ENCODE measurements around the gene SDC4.

Gene SDC4

GRCh38 chr20:45347936-45348778, at the start of gene SDC4:
SDC4 (minus strand) TSS chr20:45348424; CDS start chr20:45348384, 40 bp downstream.
- Histone ChIP-seq H3K4me1 (peaks cover 0 to 55% (median 40%) of the 10 kb centered on the region in 4 donors), H3K27me3 (no peaks in the 10 kb centered on the region), H3K4me3 (peak within 1 kb of the TSS; percentile 82 to 84), H3K36me3 (no peaks in the 10 kb centered on the region), H3K27ac (peak within 1 kb of the TSS; percentile 86 to 98), H3K9me3 (no peaks in the 10 kb centered on the region)
- intact Hi-C loops (cut with DNase I; ENCODE audit: low total_unique reads) = loop anchor here (10.0 kb wide), 1 partner anchor 1163 kb away; the partner anchor contains the start of gene JPH2
- no peak for TF ChIP-seq CTCF (IDR thresholded peaks at IDR 0.05)
- DNase-seq = peak; percentile 53 to 91

GRCh38 chr20:45395114-45395415, 46.8 kb upstream of the SDC4 start:
- Histone ChIP-seq H3K9me3 (no peaks in the 10 kb centered on the region), H3K4me3 (no peak overlapping the region), H3K36me3 (peaks cover 0 to 8% (median 0%) of the 10 kb centered on the region in 3 donors), H3K4me1 (no peaks in the 10 kb centered on the region), H3K27me3 (no peaks in the 10 kb centered on the region), H3K27ac (no peak overlapping the region)
- no peak for DNase-seq
- intact Hi-C loops (cut with DNase I; ENCODE audit: low total_unique reads) = no loop called here
- no peak for TF ChIP-seq CTCF (IDR thresholded peaks at IDR 0.05)

- no peaks in the 10 kb centered on the region for H3K27me3 ChIP-seq
- intact Hi-C loops (cut with DNase I; ENCODE audit: low total_unique reads) = no loop called here
- no peak overlapping the region for H3K4me3 ChIP-seq
- DNase-seq = no peak
- H3K36me3 ChIP-seq = peaks cover 0 to 8% (median 0%) of the 10 kb centered on the region in 3 donors
- TF ChIP-seq CTCF (IDR thresholded peaks at IDR 0.05) = no peak
- H3K27ac ChIP-seq = no peak overlapping the region
- no peaks in the 10 kb centered on the region for H3K9me3 ChIP-seq
- no peaks in the 10 kb centered on the region for H3K4me1 ChIP-seq
These were observed 46.2 kb upstream of the SDC4 start for GRCh38 chr20:45394221-45395113.

- no peak for DNase-seq
- no peak overlapping the region for H3K27ac ChIP-seq
- H3K27me3 ChIP-seq = no peaks in the 10 kb centered on the region
- no peak overlapping the region for H3K4me3 ChIP-seq
- intact Hi-C loops (cut with DNase I; ENCODE audit: low total_unique reads) = no loop called here
- H3K4me1 ChIP-seq = no peaks in the 10 kb centered on the region
- H3K36me3 ChIP-seq = peaks cover 0 to 8% (median 0%) of the 10 kb centered on the region in 3 donors
- TF ChIP-seq CTCF (IDR thresholded peaks at IDR 0.05) = peak in 1 of 2 experiments; percentile 10
- no peaks in the 10 kb centered on the region for H3K9me3 ChIP-seq
These were observed 44.5 kb upstream of the SDC4 start for GRCh38 chr20:45392733-45393132.

GRCh38 chr20:45391559-45391958, 43.3 kb upstream of the SDC4 start:
- Histone ChIP-seq H3K27me3 (no peaks in the 10 kb centered on the region), H3K4me3 (no peak overlapping the region), H3K9me3 (no peaks in the 10 kb centered on the region), H3K4me1 (no peaks in the 10 kb centered on the region), H3K27ac (no peak overlapping the region), H3K36me3 (peaks cover 0 to 8% (median 0%) of the 10 kb centered on the region in 3 donors)
- DNase-seq = no peak
- intact Hi-C loops (cut with DNase I; ENCODE audit: low total_unique reads) = no loop called here
- TF ChIP-seq CTCF (IDR thresholded peaks at IDR 0.05) = no peak

All from tibial artery (tissue), 4 donors.